CD4-positive, alpha-beta T cell treated with Interleukin-21 for 1 hour (primary cell): ENCODE data around the gene PARVA.

ENCODE experiments used
- DNase-seq: peaks from one replicate; pipeline ENCODE4 v3.0.0-alpha.2; 2020

The PARVA gene

GRCh38 chr11:12376259-12377081 is 901 bp upstream of the PARVA start:
- DNase-seq: no peak

- DNase-seq: peak; percentile 5
These were observed 638 bp downstream of the PARVA start for GRCh38 chr11:12377824-12378593.

DNA sequence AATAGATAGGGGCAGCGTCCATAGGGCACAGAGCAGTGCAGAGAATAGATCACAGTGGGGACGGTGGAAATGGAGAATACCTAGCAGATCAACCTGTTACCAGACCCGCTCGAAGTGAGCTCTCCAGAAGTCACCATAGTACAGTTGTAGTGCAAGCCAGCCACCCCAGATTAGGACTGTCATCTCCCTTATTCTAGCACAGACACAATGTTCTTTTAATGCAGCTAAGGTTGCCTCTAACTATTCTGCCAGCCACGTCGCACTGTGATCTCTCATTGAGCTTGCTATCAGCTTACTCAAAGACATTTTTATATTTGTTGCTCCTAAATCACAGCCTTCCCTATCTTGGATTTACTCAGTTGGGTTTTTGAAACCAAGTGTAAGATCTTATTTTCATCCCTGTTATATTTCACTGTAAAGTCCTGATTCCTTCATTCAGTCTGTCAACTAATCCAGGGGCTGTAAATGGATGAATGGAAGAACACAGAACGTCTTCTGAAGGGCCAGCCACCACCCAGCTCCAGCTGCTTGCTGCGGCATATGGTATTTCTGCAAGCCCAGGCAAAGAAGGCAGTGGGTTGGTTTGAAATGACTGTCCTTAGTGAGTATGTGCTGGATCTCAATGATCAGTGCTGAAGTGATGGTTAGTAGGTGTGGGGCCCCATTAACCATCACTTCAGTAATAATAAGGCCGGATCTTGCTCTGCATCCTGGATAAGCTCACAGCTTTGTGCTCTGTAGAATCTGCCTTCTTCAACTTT is 3.4 kb downstream of the PARVA start:
- DNase-seq: no peak

DNA sequence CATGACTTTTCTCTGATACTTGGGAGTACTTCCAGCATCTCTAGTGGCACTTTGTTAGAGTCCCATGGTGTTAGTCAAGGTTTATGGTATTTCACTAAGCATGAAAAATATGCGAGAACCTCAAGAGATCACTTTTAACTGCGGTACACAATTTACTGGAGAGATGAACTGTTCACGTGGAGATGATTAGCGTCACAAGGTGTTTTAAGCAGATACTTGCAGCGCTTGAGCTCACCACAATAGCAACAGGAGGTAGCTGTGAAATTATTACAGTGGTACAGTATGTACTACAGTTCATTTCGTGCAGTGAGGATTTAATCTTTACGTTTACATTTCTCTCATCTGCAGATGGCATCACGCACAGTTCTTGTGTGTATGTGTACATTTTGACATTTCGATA is 4.5 kb downstream of the PARVA start:
- DNase-seq: no peak

DNA sequence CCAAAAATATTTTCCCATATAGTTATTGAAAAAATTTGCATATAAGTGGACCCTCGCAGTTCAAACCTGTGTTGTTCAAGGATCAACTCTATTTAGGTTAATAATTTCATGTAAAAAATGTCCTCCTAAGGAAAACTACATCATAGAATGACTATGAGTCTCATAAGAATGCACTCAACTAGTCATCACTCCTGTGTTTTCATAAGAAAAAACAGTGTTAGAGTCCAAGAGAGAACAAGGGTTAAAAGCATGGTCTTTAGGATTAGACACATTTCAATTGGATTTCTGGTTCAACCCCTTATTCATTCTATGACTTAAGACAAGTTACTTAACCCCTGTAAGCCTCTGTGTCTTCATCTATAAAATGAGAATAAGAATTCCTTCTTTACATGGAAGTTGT is 5.1 kb downstream of the PARVA start:
- no peak for DNase-seq

DNA sequence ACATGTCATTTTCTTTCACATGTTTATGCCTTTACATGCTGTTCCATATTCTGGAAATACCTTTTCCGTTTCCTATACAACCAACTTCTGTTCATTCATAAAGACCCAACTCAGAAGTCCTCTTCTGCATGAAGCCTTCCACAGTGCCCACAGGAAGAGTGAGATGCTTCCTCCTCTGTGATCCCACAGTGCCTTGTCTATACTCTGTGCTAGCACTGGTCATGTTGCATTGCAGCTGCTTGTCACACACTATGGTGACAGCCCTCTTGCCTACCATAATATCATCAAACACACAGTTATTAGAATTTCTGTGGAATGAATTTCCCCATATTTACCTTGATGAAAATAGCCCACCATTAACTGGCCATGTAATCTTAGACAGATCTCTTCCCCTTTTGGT is 8.9 kb downstream of the PARVA start:
- DNase-seq: no peak

DNA sequence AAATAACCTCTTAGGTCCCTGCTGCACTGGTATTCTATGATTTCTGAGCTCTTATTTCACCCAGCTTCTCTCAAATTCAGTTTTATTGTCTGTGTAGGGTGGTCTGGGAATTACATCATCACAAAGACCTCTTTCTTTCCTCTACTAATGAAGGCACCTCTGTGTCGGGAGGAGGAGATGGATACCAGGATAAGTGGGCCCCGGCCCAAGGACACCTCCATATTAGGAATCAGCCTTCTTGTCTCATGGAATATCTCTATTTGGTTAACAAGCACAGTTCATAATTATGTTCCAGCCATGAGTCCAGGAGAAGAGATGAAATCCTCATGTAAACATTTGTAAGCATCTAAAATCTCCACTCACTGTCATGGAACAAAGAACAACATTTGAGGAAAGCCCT is 9.4 kb downstream of the PARVA start:
- DNase-seq: no peak

DNA sequence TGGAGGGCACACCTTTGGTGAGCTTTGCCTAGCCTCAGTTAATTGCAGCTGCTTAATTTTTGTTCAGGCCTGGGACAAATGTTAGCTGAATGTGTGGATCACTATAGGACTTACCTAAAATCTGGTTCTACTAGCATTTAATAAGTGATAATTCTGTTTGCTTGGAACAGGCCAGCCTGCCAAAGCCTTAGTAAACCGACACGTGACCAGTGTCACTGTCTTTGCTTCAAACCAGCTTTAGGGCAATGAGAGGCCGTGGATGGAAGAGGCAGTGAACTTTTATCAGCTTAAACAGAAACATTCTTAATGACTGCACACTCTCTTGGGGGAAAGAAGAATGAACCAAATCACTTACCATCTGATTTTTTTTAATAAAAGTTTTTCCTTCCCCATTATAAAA is 10.8 kb downstream of the PARVA start:
- DNase-seq: no peak

- no peak for DNase-seq
These were observed 11.7 kb downstream of the PARVA start for GRCh38 chr11:12388939-12389670.

- DNase-seq: no peak
These were observed 12.6 kb downstream of the PARVA start for GRCh38 chr11:12389676-12390657.

- DNase-seq: no peak
These were observed 13.3 kb downstream of the PARVA start for GRCh38 chr11:12390687-12391110.

DNA sequence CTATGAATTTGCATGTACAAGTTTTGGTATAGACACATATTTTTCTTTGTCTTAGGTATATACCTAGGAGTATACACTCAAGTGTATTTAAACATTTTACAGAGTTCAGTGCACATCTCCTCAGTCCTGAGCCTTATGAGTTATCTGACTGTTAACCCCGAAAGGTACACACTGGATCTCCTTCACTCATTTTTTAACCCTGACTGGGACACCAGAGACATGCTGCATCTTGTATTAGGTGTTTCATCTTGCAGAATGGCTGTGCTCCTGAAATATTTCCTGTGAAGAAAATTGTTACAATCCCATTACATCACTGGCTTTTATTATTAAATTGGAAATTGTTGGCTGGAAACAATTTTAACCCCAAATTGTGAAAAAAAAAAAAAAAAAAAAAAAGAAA is 15.3 kb downstream of the PARVA start:
- no peak for DNase-seq

- no peak for DNase-seq
These were observed 16.3 kb downstream of the PARVA start for GRCh38 chr11:12393691-12394090.

DNA sequence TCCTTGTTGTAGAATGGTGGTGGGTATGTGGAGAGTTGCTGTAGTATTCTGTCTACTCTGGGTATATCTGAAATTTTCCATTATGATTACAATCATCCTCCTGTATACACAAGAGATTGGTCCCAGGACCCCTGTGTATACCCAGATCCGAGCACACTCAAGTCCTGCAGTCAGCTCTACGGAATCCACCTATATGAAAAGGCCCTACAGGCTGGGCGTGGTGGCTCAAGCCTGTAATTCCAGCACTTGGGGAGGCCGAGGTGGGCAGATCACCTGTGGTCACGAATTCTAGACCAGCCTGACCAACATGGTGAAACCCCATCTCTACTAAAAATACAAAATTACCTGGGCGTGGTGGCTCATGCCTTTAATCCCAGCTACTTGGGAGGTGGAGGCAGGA is 17.2 kb downstream of the PARVA start:
- no peak for DNase-seq

GRCh38 chr11:12395333-12395732 is 18.0 kb downstream of the PARVA start:
- DNase-seq: no peak

- no peak for DNase-seq
These were observed 20.6 kb downstream of the PARVA start for GRCh38 chr11:12397931-12398334.

DNA sequence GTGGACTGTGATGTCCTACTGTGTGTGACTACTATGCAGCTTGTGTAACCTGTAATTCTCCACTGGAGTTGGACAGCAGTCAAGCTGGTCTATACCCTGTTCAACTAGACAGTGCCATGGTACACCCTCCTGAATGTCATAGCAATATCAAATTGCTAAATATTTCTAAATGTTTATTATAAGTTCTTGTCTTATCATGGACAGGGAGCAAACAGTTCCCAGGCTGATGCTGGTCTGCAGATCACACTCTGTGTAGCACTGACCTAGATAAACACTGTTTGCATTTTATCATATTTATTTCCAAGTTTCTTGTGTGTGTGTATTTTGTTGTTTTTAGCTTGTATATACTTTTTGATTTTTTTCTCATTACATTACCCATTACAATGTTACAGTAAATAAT is 22.0 kb downstream of the PARVA start:
- no peak for DNase-seq

- no peak for DNase-seq
These were observed 24.7 kb downstream of the PARVA start for GRCh38 chr11:12402025-12402424.

- no peak for DNase-seq
These were observed 25.3 kb downstream of the PARVA start for GRCh38 chr11:12402691-12403120.

- no peak for DNase-seq
These were observed 26.0 kb downstream of the PARVA start for GRCh38 chr11:12403122-12403996.

- no peak for DNase-seq
These were observed 26.6 kb downstream of the PARVA start for GRCh38 chr11:12403997-12404350.
